KG1 (cell line): Measurements from ENCODE around the gene RIPK4.
"Not testable (repeated sequence)": the region's sequence is repeated elsewhere in the genome, so short reads cannot be mapped to it uniquely, and the experiment has no call there.

Experiments used
- DNase-seq: peaks from one replicate; lab custom pipeline; 2025; lab: John Stamatoyannopoulos, UW

The RIPK4 gene

GRCh38 chr21:41795726-41796125, 28.9 kb upstream of the RIPK4 start:
- DNase-seq, result no peak

- DNase-seq, result no peak
These were observed 27.7 kb upstream of the RIPK4 start for GRCh38 chr21:41794600-41794999.

GRCh38 chr21:41792711-41793110, 25.9 kb upstream of the RIPK4 start:
- DNase-seq, result no peak

DNA sequence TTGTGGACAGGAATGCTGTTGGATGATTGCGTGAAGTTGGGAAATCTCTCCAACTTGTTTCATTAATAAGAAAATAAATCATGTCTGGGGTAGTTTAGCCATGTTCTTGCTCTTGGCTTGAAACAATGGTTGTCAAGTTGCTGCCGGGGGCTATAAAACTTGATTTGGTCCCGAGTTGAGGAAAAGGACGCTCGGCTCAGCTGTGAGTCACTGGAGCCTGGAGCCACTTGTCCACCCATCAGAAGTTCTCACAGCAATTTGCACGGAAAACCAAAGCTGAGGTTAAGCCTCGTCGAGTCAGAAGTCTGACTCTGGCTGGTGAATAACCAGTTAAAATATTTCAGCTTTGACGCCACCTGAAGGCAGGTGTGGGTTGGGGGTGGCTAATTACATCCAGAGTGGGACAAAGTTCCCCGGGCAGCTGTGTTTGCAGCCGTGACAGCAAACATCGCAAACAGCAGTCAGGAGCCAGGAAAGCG, 19.7 kb upstream of the RIPK4 start:
- DNase-seq, result no peak

- DNase-seq, result not testable (repeated sequence)
These were observed 18.4 kb upstream of the RIPK4 start for GRCh38 chr21:41785262-41785661.

GRCh38 chr21:41784456-41785102, 17.7 kb upstream of the RIPK4 start:
- DNase-seq, result no peak

DNA sequence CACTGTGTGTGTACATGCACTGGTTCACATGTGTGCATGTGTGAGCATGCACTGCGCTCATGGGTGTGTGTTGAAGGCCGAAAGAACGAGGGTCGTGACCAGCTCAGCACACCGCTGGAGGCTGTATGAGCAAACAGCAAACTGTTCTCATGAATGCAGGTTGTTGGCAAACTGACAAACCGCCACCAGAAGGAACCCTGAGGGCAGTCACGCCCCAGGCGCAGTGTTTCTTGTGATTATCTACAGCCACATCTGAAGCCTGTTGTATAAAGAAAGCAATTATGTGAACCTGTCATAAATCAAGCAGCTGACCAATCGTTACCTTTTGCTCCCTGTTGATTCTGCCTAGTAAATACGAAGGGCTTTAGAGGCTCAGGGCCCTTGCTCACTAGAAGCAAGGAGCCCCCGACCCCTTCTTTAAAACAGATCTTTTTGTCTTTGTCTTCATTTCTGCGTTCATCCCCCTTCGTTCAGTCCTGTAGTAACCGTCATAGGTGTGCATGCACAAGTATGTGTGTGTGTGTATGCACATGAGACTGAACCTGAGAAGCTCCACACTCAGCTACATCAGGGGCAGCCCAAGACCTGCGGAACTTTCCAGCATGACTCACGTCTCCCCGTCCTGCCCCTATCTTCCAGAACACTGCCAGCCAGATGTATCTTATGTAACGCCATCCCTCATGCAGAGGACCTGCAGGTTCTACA, 16.8 kb upstream of the RIPK4 start:
- DNase-seq, result peak; percentile 84

DNA sequence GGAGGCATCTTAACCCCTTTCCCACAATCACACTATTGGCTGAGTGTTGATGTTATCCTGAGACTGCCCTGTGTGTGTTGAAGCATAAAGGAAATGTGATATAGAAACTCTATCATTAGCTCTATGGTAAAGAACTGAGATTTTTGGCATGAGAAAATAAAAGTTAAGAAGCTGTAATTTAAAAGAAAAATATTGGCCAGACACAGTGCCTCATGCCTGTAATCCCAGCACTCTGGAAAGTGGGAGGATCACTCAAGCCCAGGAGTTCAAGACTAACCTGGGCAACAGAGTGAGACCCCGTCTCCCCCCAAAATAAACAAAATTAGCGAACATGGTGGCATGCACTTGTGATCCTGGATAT, 14.2 kb upstream of the RIPK4 start:
- no peak for DNase-seq

GRCh38 chr21:41780337-41781049, 13.6 kb upstream of the RIPK4 start:
- no peak for DNase-seq

GRCh38 chr21:41779659-41780058, 12.8 kb upstream of the RIPK4 start:
- no peak for DNase-seq

GRCh38 chr21:41778930-41779600, 12.2 kb upstream of the RIPK4 start:
- DNase-seq, result no peak

DNA sequence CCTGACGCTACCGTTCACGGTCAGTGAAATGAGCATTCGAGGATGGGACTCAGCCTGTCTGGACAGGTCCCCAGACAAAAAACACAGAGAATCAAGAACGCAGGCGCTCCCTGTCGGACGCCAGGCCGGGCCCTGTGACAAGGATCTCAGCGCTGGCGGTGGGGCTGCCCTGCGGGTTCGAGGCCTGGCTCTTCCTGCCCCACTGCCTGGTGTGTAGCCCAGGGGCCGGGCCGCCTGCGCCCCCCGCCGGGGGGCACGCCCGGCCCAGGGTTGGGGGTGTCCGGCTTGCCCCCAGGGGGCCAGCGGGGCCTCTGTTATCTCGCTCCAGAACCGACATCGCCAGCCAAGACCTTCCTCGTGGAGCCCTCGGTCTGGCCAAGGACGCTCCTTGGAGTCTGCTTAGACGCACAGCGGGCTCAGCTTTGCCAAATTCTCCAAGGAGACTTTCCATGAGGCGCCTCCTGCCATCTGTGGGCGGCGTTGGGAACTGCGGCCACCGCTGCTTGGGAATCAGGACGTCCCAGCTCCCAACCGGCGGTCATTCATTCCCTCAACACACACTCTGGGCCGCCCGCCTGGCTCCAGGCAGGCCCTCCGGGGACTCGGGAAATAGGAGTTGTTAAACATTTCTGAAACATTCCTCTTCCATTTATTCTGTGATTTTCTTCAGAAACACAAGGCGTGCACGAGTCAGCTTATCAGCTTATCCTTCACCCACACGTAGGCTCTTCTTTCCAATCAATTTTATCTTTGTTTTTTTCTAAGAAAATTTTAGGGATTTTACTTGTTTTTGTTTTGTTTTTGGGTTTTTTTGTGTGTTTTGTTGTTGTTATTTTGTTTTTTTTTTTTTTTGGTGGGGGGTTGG, 11.3 kb upstream of the RIPK4 start:
- DNase-seq, result no peak

DNA sequence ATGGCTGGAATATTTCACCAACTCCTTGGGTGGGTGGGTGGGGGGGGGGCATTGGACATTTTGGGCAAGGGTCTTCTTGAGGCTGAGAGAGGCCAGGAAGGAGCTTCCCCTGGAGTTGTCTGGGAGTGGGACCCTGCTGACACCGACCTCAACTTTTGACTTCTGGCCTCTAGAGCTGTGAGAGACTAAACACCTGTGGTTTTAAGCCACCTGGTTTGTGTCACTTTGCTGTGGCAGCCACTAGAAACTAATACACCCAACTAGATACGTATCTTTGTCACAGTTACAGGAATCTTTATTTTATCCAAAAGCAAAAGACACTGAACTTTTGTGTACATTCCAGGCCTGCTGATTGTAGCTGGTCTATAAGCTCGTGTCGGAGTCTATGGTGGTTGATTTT, 9.9 kb upstream of the RIPK4 start:
- DNase-seq, result no peak

DNA sequence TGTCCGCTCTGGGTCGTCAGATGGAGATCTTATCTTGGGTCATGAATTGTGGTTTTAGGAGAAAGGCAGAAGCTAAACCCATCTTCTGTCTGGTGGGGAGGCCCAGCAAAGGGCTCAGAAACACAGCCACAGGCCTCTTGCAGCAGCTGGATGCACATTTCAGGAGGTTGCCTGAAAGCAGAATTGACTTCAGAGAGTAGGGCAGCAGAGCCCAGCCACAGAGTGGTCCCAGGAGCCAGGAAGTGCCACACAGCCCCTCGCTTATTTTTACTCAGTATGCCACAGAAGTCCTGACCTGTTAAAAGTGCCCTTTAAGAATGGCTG, 8.3 kb upstream of the RIPK4 start:
- no peak for DNase-seq

GRCh38 chr21:41774467-41775148, 7.8 kb upstream of the RIPK4 start:
- DNase-seq, result no peak

DNA sequence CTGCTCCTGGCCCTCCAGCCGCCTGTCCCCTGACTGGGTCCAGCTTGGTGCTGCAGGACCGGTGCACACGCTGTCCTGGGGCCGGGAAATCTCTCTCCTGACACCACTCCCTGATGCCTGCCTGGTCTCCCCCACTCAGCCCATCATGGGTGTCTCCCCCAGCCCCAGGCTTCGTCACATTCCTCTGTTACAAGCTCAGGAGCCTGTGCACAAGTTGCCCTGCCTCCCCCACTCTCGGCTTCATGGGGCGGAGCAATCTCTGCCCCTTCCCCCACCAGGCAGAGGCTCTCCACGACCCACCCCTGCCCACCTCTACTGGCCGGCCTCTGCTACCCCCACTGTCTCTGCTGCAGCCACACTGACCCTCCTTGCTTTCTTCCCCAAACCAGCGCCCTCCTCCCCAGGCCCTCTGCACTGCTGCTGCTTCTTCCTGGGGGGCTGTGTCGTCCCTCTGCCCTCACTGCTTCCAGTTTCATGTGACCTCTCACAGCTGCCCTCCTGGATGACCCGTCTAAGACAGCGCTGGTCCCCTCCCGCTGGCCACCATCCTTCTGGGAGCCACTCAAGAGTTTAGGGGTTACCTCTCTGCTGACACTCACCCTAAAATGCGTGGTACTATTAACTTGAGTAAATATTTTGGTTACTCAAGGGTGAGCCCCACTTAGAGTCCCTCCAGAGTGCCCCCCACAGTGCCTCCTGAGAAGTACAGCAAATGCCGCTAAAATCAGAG, 5.7 kb upstream of the RIPK4 start:
- DNase-seq, result no peak

- DNase-seq, result no peak
These were observed 4.7 kb upstream of the RIPK4 start for GRCh38 chr21:41771625-41771945.

GRCh38 chr21:41770901-41771624, 4.2 kb upstream of the RIPK4 start:
- no peak for DNase-seq

GRCh38 chr21:41769933-41770332, 3.1 kb upstream of the RIPK4 start:
- no peak for DNase-seq

GRCh38 chr21:41769521-41769920, 2.7 kb upstream of the RIPK4 start:
- no peak for DNase-seq
